ENCODE data around the gene CD40.
"Not testable (repeated sequence)": the region's sequence is repeated elsewhere in the genome, so short reads cannot be mapped to it uniquely, and the experiment has no call there.

The CD40 gene

GRCh38 chr20:46087161-46087560 is 31.0 kb upstream of the CD40 start:
- H3K36me3 Mint-ChIP-seq, result peaks cover 0 to 9% of the 10 kb centered on the region in 2 donors
- peak overlapping the region; percentile 21 for H3K27ac Mint-ChIP-seq
- peaks cover 24 to 63% of the 10 kb centered on the region in 2 donors for H3K4me1 Mint-ChIP-seq
- DNase-seq, result no peak
- no peaks in the 10 kb centered on the region for H3K27me3 Mint-ChIP-seq
- peak overlapping the region; percentile 29 to 53 for H3K4me3 Mint-ChIP-seq
- H3K9me3 Mint-ChIP-seq, result no peaks in the 10 kb centered on the region
- ATAC-seq (replicated peaks), result no peak

GRCh38 chr20:46088409-46089166 is 29.5 kb upstream of the CD40 start:
- Mint-ChIP-seq H3K4me1 (peaks cover 22 to 55% of the 10 kb centered on the region in 2 donors), H3K27me3 (no peaks in the 10 kb centered on the region), H3K36me3 (peaks cover 0 to 6% of the 10 kb centered on the region in 2 donors), H3K4me3 (peak overlapping the region; percentile 89 to 95), H3K9me3 (no peaks in the 10 kb centered on the region), H3K27ac (peak overlapping the region; percentile 94)
- DNase-seq, result no peak
- ATAC-seq (replicated peaks), result no peak

- Mint-ChIP-seq H3K4me3 (peak overlapping the region; percentile 89 to 95), H3K36me3 (peaks cover 0 to 6% of the 10 kb centered on the region in 2 donors), H3K4me1 (peaks cover 21 to 56% of the 10 kb centered on the region in 2 donors), H3K27ac (peak overlapping the region; percentile 94), H3K9me3 (no peaks in the 10 kb centered on the region), H3K27me3 (no peaks in the 10 kb centered on the region)
- ATAC-seq (replicated peaks), result peak; percentile 66
- DNase-seq, result no peak
Measured at GRCh38 chr20:46089167-46089416, 29.0 kb upstream of the CD40 start.

GRCh38 chr20:46089417-46090388 is 28.4 kb upstream of the CD40 start, which contains the start of gene NCOA5:
Gene NCOA5 (minus strand): TSS chr20:46089962. CDS start chr20:46079424, 10,538 bp downstream.
- DNase-seq (peak; percentile 94), ATAC-seq (replicated peaks) (peak; percentile 87 to 90)
- Mint-ChIP-seq H3K36me3 (peaks cover 0 to 6% of the 10 kb centered on the region in 2 donors), H3K4me1 (peaks cover 21 to 50% of the 10 kb centered on the region in 2 donors), H3K27ac (peak within 1 kb of the TSS; percentile 95), H3K27me3 (no peaks in the 10 kb centered on the region), H3K4me3 (peak within 1 kb of the TSS; percentile 89 to 95), H3K9me3 (no peaks in the 10 kb centered on the region)

GRCh38 chr20:46091622-46092535 is 26.2 kb upstream of the CD40 start:
- DNase-seq; ATAC-seq (replicated peaks); H3K27me3 Mint-ChIP-seq; H3K36me3 Mint-ChIP-seq; H3K27ac Mint-ChIP-seq; H3K9me3 Mint-ChIP-seq; H3K4me3 Mint-ChIP-seq: not testable (repeated sequence)
- peaks cover 9 to 28% of the 10 kb centered on the region in 2 donors for H3K4me1 Mint-ChIP-seq

- Mint-ChIP-seq H3K9me3 (no peaks in the 10 kb centered on the region), H3K27me3 (no peaks in the 10 kb centered on the region), H3K36me3 (no peaks in the 10 kb centered on the region), H3K4me3 (no peak overlapping the region), H3K27ac (no peak overlapping the region), H3K4me1 (peaks cover 3 to 12% of the 10 kb centered on the region in 2 donors)
- ATAC-seq (replicated peaks), result no peak
- DNase-seq, result no peak
Measured at GRCh38 chr20:46093531-46093930, 24.6 kb upstream of the CD40 start.

- ATAC-seq (replicated peaks) (peak; percentile 97 to 98), DNase-seq (peak; percentile 37)
- H3K27me3 Mint-ChIP-seq, result peaks cover 6 to 19% of the 10 kb centered on the region in 2 donors
- peaks cover 0 to 3% of the 10 kb centered on the region in 2 donors for H3K36me3 Mint-ChIP-seq
- no peak overlapping the region for H3K27ac Mint-ChIP-seq
- peak overlapping the region; percentile 60 to 69 for H3K4me3 Mint-ChIP-seq
- no peaks in the 10 kb centered on the region for H3K9me3 Mint-ChIP-seq
- peaks cover 11 to 17% of the 10 kb centered on the region in 2 donors for H3K4me1 Mint-ChIP-seq
Measured at GRCh38 chr20:46099491-46100287, 18.4 kb upstream of the CD40 start.

GRCh38 chr20:46100444-46100843 is 17.7 kb upstream of the CD40 start:
- ATAC-seq (replicated peaks); H3K36me3 Mint-ChIP-seq; DNase-seq; H3K4me3 Mint-ChIP-seq; H3K27ac Mint-ChIP-seq; H3K9me3 Mint-ChIP-seq: not testable (repeated sequence)
- Mint-ChIP-seq H3K4me1 (peaks cover 11 to 17% of the 10 kb centered on the region in 2 donors), H3K27me3 (peaks cover 6 to 19% of the 10 kb centered on the region in 2 donors)

- ATAC-seq (replicated peaks) (no peak), DNase-seq (no peak)
- peaks cover 6 to 19% of the 10 kb centered on the region in 2 donors for H3K27me3 Mint-ChIP-seq
- H3K4me1 Mint-ChIP-seq, result peaks cover 11 to 17% of the 10 kb centered on the region in 2 donors
- no peaks in the 10 kb centered on the region for H3K9me3 Mint-ChIP-seq
- peaks cover 0 to 3% of the 10 kb centered on the region in 2 donors for H3K36me3 Mint-ChIP-seq
- no peak overlapping the region for H3K27ac Mint-ChIP-seq
- H3K4me3 Mint-ChIP-seq, result no peak overlapping the region
Measured at GRCh38 chr20:46100988-46101387, 17.1 kb upstream of the CD40 start.

- Mint-ChIP-seq H3K27ac (no peak overlapping the region), H3K36me3 (peaks cover 0 to 3% of the 10 kb centered on the region in 2 donors), H3K4me1 (peaks cover 12 to 20% of the 10 kb centered on the region in 2 donors), H3K9me3 (no peaks in the 10 kb centered on the region), H3K4me3 (no peak overlapping the region), H3K27me3 (peaks cover 6 to 19% of the 10 kb centered on the region in 2 donors)
- no peak for ATAC-seq (replicated peaks)
- no peak for DNase-seq
Measured at GRCh38 chr20:46101957-46102356, 16.2 kb upstream of the CD40 start.

GRCh38 chr20:46102940-46103339 is 15.2 kb upstream of the CD40 start:
- ATAC-seq (replicated peaks) (no peak), DNase-seq (no peak)
- Mint-ChIP-seq H3K4me3 (no peak overlapping the region), H3K27me3 (peaks cover 6 to 19% of the 10 kb centered on the region in 2 donors), H3K36me3 (peaks cover 0 to 3% of the 10 kb centered on the region in 2 donors), H3K4me1 (peaks cover 19 to 30% of the 10 kb centered on the region in 2 donors), H3K27ac (no peak overlapping the region), H3K9me3 (no peaks in the 10 kb centered on the region)

- H3K27me3 Mint-ChIP-seq, result peaks cover 6 to 19% of the 10 kb centered on the region in 2 donors
- no peak for ATAC-seq (replicated peaks)
Measured at GRCh38 chr20:46104262-46104661, 13.9 kb upstream of the CD40 start.

GRCh38 chr20:46107061-46107460 is 11.1 kb upstream of the CD40 start:
- H3K4me3 Mint-ChIP-seq, result no peak overlapping the region
- H3K9me3 Mint-ChIP-seq, result no peaks in the 10 kb centered on the region
- no peak for ATAC-seq (replicated peaks)
- DNase-seq, result no peak
- H3K27ac Mint-ChIP-seq, result no peak overlapping the region
- H3K27me3 Mint-ChIP-seq, result peaks cover 3 to 7% of the 10 kb centered on the region in 2 donors
- H3K36me3 Mint-ChIP-seq, result peaks cover 0 to 3% of the 10 kb centered on the region in 2 donors
- H3K4me1 Mint-ChIP-seq, result peaks cover 33 to 46% of the 10 kb centered on the region in 2 donors

More at GRCh38 chr20:46104262-46104661, 13.9 kb upstream of the CD40 start:
- DNase-seq, result no peak
- peaks cover 0 to 3% of the 10 kb centered on the region in 2 donors for H3K36me3 Mint-ChIP-seq
- H3K27ac Mint-ChIP-seq, result no peak overlapping the region
- H3K4me1 Mint-ChIP-seq, result peaks cover 27 to 43% of the 10 kb centered on the region in 2 donors
- H3K9me3 Mint-ChIP-seq, result no peaks in the 10 kb centered on the region
- no peak overlapping the region for H3K4me3 Mint-ChIP-seq
